COLO829 (cell line): ENCODE data around the gene KIF16B.

Experiments
- DNase-seq: peaks from one replicate; pipeline ENCODE4 v3.0.0; 2012; ENCODE audit warnings: low spot score

Gene KIF16B

GRCh38 chr20:16554766-16555543, 18.3 kb downstream of the KIF16B start:
- no peak for DNase-seq

GRCh38 chr20:16553684-16554083, 19.6 kb downstream of the KIF16B start:
- DNase-seq = no peak

GRCh38 chr20:16553101-16553500, 20.1 kb downstream of the KIF16B start:
- peak; percentile 22 for DNase-seq

DNA sequence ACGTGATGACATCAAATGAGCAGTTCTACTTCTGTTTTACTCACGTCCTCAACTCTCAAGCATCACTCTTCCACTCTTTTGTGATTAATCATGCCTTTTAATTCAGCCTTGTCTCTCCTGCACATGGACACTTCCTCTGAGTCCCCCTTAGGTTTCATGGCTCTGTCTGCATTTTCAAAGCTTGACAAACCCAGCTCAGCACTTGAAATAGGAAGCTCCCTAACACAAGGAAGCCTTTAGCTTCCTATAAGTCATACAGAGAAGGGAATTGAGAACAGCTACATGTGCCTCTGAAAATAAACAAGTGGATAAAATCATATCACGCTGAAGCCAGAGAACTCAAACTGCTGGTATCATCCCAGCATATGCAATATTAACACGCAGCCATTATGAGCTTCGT, 21.2 kb downstream of the KIF16B start:
- no peak for DNase-seq

DNA sequence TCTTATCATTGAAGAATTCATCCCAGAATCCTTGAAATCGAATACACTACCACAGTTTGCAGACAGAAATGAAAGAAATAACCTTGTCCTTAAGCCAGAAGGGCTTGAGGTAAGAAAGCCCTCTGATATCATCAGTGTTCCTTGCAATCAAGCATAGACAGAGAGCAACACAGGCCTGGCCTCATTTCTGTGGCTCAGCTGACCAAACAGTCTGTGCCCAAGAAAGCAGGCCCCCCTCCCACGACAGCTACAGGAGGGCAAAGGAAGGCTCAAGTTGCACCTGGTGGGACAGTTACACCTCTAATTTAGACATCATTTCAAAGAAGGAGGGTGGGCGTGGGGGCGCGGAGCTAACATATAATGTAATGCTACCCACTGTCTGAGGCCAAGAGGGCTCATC, 21.6 kb downstream of the KIF16B start:
- no peak for DNase-seq

GRCh38 chr20:16548068-16548672, 25.1 kb downstream of the KIF16B start:
- no peak for DNase-seq

DNA sequence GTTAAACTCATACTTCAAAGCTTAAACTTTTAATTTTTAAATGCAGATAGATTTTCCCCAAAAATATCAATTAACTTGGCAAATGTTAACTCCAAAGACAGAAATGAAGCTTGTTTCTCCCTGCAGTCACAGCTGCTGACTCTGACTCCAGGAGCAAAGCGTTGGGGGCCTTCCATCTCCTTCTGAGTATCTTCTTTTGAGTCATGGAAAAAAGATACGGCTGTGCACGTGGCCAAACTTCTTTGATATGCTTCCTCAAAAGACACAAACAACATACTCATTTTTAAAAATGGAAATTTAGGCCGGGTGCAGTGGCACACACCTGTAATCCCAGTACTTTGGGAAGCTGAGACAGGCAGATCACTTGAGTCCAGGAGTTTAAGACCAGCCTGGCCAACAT, 28.3 kb downstream of the KIF16B start:
- DNase-seq = no peak

- no peak for DNase-seq
These were observed 30.8 kb downstream of the KIF16B start for GRCh38 chr20:16542477-16542876.

GRCh38 chr20:16541878-16542277, 31.4 kb downstream of the KIF16B start:
- DNase-seq = no peak

DNA sequence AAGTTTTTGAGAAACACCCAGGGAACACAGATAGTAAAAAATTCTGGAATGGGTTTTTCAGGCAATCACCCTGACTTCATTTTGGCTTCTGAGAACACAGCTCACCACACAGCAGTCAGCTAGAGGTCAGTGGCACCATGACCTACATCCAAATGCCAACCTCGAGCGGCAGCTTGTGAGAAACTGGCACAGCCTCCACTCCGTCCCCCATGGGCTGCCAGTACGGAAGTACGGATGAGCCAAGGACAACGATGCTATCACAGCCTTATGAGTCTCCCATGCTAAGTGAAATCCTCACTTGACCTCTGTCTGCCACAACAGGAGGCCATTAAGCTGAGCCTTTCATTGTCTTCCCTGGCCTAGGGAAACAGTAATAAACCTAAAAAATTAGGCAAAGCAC, 32.0 kb downstream of the KIF16B start:
- no peak for DNase-seq

DNA sequence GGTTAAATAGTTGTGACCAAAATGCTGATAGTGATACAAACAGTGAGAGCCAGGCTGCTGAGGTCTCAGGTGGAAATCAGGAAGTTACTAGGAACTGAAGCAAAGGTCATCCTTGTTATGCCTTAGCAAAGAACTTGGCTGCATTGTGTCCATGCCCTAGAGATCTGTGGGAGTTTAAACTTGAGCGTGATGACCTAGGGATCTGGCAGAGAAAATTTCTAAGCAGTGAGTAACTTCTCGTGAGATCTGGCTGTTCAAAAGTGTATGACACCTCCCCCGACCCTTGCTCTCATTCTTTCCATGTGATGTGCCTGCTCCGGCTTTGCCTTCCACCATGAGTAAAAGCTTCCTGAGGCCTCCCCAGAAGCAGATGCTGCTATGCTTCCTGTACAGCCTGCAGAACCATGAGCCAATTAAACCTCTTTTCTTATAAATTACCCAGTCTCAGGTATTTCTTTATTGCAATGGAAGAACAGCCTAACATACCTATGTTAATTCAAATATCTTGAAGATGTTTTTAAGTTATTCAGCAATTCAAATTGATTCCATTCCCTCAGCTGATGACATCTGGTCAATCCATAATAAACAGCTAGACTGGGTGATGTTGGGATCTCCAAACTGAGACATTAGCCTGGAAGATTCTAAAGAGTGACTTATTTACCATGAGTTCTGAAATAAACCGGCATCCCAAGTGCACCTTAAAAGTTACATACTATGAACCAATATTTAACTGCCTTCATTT, 33.8 kb downstream of the KIF16B start:
- no peak for DNase-seq

DNA sequence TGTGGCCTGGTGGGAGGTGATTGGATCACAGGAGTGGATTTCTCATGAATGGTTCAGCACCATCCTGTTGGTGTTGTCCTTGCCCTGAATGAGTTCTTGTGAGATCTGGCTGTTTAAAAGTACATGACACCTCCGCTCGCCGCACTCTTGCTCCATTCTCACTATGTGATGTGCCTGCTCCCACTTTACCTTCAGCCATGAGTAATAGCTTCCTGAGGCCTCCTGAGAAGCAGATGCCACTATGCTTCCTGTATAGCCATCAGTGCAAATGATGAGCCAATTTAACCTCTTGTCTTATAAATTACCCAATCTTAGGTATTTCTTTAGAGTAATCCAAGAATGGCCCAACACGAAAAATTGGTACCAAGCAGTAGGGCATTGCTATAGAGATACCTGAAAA, 34.5 kb downstream of the KIF16B start:
- DNase-seq = no peak

- DNase-seq = no peak
These were observed 35.3 kb downstream of the KIF16B start for GRCh38 chr20:16537918-16538317.

DNA sequence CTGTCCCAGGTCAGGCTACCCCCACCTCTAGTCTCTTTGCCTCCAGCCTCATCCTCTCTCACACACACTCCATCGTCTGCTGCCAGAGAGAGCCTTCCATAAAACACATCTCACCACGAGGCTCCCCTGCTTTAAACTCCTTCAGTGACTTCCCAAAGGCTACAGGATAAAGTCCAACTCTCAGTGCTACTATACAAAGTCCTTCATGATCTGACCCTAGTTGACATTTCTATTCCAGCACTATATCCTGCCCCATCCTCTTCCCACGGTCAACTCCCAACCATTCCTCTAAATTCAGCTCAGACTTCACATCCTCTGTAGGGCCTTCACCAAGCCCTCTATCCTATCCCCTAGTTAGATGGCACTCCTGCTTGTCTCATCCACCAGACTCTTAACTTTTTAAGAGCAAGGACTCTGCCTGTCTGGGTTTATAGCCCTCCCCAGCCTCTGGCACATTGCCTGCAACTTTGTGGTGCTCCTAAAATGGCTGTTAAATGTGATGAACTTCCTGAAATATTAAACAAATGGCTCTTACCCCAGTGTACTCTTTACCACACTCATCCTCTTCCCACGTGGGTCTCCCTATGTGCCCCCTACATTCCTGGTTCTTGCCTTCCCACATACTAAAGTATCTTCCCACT, 36.1 kb downstream of the KIF16B start:
- no peak for DNase-seq

GRCh38 chr20:16535277-16535676, 38.0 kb downstream of the KIF16B start:
- no peak for DNase-seq

DNA sequence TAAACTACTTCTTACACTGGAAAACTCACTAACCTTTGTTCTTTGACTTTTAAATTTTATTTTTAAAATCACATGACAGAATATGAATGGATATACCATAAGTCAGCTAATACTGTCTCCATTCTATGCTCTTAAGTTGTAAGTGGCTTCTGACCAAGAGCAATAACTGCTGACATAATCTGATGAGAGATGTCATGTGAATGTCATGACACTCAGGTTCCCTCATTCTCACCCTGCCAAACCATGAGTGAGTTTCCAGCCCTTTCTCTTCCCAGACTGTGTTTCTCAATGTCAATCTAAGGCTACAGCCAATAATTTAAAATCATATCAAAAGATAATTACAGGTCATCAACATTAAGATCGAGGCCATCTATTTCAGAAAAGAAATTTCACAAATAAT, 39.7 kb downstream of the KIF16B start:
- DNase-seq = no peak

DNA sequence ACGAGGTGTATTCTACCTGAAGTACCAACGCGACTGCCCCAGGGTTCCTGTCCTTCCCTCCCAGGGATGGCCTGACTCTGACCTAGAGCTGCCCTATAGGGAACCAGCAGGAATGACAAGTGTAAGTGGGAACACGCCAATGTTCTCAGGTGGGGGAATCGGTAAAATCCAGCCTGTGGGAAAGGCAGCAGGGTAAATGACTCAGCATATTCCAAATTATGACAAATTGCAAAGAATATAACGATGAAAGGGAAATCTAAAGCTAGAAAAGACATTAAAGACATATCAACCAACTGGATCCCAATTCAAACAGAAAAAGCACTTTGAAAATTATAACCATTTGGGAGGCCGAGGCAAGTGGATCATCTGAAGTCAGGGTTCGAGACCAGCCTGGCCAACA, 41.8 kb downstream of the KIF16B start:
- DNase-seq = no peak

DNA sequence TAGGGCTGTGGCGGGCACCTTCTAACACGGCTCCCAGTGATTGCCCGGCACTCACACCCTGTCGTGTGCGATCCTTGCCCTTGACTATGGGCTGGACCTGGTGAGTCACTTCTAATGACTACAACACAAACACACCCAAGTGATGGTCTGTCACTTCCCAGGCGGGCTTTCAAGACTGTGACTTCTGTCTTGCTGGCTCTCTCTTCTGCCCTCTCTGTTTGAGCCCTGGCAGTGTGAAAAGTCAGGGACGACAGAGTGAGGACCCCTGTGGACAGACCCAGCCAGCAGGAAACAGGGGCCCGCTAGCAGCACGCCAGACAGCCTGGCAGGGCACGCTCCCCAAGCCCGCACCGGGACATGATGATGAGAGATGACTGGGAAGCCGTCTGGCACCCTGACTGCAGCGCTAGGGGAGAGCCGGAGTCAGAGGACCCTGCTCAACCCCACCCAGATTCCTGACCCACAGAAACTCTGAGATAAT, 43.0 kb downstream of the KIF16B start:
- no peak for DNase-seq

DNA sequence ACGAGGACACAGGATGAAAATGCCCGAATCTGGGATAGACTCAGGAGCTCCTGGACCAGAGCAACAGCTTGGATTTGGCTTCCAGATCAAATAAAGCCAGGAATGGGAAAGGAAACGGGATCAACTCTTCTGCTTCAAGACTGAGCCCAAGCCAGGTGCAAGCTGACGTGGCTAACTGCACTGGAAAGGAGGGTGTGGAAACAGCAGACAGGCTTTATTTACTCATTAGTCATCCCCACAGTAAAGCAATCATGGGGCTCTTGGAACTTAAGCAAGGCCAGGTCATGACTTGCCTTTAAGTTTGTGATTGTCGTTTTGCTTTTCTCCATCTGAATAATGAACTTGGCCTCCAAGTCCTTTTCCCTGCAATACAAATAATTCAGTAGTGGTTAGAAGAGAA, 45.2 kb downstream of the KIF16B start:
- no peak for DNase-seq

DNA sequence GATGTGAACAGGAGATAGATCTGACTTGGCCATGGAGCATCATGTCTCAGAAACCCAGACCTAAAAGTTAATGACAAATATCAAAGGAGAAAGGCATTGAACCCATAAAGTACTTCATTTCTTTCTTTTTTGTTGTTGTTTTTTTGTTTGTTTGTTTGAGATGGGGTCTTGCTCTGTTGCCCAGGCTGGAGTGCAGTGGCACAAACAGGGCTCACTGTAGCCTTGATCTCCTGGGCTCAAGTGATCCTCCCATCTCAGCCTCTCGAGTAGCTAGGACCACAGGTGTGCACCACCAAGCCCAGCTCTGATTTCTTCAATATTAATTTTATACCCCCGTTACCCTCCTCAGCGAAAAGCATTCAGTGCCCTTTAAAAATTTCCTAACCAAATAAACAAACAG, 45.8 kb downstream of the KIF16B start:
- DNase-seq = no peak

GRCh38 chr20:16526433-16527380, 46.5 kb downstream of the KIF16B start:
- no peak for DNase-seq
